NCI-H1930 (cell line): ENCODE data around the gene SNX30.
A peak's percentile ranks its signal among the peaks of the same experiment; 100 is the strongest.

Source experiments
- DNase-seq, 2 experiments: peaks; one replicate each; lab custom pipeline; 2025; lab: John Stamatoyannopoulos, UW

SNX30 gene

GRCh38 chr9:112783551-112783954 lies 33.0 kb downstream of the SNX30 start:
- no peak for DNase-seq

GRCh38 chr9:112784020-112784785 lies 33.6 kb downstream of the SNX30 start:
- no peak for DNase-seq

- no peak for DNase-seq
Observed at GRCh38 chr9:112785986-112786385, 35.4 kb downstream of the SNX30 start.

- no peak for DNase-seq
Observed at GRCh38 chr9:112786829-112787520, 36.4 kb downstream of the SNX30 start.

DNA sequence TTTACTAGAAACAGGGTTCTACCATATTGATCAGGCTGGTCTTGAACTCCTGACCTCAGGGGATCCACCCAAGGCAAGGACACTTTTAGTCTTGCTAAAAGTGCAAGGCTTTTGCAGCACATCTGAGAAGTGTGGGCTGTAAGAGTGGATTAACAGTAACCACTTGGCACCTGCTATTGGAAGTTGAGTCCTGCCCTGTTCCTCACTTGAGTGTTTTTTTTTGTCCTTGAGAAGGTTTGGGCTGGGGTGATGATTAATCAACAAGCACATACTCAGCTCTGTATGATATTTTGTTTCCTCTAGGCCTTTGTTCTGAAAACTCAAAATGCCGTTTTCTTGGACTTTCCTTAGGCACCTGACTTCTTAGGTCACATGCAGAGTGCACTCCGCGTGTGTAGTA lies 37.4 kb downstream of the SNX30 start:
- DNase-seq = no peak

DNA sequence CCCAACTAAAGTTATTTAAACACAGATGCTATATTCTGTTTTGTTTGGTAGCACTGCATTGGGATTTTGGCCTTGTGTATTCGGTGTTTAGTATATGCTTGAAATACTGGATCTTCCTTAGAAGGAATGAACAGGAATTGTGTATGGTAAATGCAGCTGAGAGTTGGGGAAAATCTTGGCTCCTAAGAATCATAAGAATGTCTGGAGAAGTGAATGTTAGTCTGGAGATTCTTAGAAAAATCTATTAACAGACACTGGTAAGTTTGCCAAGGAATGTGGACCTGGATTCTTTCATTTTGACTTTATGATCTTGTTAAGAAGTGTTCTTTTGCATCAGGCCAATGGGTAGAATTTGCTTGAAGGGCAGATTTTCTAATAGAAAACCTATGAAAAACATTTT lies 38.9 kb downstream of the SNX30 start:
- no peak for DNase-seq

DNA sequence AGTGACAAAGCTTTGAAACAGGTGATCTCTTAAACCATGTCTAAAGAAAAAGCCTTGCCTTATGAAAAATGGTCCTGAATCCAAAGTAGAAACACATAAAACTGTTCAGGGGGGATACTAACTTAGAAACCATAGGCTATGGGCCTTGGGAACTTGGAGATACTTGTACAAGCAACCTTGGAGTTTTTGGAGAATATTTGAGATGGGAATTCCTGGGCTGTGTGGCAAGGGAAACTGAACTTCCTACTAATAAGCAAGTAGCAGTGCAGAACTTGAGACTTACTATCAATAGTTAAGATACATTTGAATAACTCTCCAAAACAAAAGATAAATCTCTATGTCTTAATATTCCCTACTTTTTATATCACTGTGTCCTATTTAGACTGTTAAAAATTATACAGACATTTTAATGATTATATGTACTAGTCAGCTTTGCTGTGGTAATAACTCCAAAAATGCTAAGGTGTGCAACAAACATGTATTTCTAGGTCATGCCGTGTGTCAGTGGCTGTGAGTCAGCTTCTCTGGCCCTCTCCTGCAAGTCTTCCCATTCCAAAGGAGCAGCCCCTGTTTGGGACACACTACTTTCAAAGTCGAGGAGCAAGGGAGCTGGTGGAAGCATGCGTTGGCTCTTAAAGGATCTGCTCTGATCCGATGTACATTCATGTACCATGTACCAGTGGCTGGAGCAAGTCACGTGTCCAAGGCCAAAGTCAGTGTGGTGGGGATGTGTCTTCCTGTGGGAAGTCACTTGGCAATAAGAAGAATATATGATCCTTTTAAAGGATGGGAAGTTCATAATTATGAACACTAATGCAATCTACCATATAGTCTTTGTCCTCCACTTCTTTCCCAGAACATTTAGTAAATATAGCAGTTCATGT lies 39.6 kb downstream of the SNX30 start:
- DNase-seq = no peak

DNA sequence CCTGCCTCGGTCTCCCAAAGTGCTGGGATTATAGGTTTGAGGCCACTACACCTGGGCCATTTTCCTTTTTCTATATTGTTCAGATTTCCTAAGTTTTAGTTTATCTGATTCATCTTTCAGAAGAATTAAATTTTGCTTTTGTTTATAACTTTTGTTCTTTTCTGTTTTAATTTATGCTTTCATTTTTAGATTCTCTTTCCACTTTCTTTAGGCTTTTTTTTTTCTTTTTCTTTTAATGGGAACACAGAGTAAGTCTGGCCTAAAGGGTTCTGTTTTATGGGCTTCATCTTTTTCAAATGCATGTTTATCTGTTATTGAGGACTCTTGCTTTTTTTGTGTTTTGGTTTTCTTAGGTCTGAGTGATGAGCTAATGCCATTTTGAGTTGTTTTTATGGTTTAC lies 42.1 kb downstream of the SNX30 start:
- DNase-seq = no peak

DNA sequence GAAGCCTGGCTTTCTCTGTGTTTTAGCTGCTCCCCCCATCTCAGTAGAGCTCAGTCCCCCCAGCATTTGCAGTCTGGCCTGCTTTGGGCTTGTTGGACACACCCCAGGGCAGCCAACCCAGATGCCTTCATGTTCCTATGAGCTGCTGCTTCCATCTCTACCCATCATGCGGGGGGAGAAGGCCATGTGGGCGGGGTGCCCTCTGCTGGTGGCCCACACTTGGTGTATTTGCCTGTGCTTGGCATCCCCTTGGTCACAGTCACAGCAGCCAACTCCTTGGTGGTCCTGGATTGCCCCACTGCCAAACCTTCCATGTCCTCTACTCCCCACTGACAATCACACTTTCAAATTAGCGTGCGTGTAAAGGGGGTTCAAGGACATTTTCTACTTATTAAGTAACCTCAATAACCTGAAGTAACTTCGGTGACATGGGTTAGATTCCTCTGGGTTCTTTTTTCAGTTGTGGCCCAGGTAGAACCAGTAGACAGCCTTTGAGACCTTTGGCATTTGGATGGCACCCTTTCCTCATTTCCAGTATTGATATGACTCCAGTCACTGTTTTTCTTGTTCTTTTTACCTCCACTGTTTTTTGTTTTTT lies 42.8 kb downstream of the SNX30 start:
- DNase-seq = peak; percentile 5 to 29

GRCh38 chr9:112794731-112795130 lies 44.2 kb downstream of the SNX30 start:
- no peak for DNase-seq

GRCh38 chr9:112795921-112796320 lies 45.4 kb downstream of the SNX30 start:
- DNase-seq = no peak

DNA sequence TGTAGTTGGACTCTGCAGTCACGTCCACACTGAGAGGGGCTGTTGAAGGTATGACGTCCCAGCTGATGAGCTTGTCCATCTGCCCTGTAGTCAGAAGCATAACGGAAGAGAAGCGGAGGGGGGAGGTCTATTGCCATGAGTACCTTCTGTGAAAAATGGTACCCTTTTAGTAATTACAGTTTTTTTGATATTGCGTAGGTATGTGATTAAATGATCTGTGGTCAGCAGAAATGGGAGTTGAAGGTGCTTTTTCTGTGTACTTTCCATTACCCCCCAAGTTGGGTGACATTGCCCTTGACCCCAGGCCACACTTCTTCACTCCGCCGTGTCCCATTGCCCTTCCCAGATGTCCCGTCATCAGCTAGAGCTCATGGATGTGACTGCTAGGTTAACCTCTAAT lies 45.9 kb downstream of the SNX30 start:
- no peak for DNase-seq

GRCh38 chr9:112809351-112809848 lies 58.8 kb downstream of the SNX30 start:
- DNase-seq = no peak

DNA sequence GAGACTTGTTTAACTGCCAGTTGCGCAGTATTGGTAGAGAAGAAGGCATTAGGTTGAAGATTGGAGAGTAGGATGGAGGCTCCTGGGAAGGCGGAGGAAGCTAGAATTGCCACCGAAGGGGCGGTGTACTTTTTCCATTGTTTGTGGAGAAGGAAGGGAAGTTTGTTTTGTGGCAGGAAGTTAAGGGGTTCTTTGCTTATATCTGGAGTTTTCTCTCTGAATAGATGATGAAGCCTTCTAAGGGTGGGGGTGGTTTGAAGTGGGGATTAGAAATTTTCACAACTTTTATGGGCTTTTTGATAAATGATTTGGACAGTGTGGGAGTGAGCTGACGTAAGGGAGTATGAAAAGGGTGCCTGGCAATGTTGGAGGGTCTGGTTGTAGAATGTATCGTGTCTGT lies 59.3 kb downstream of the SNX30 start:
- no peak for DNase-seq

- DNase-seq = no peak
Observed at GRCh38 chr9:112810696-112811490, 60.3 kb downstream of the SNX30 start.

DNA sequence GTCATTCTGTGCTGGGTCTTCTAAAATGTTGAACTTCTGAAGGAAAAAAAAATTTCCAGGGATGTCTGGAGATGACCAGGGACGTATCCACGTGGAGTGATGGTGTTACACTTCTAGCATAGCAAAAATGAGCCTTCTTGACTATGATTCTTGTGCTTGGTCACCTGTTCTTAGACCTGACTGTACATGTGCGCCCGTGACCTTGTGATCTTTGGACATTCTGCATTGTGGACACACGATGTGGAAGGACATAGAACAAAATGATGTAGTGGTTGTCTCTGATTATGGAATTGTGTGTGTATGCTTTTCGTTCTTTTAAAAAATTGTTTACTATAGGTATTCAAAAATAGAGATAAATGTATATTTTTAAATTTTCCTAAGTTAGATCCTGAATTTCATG lies 61.0 kb downstream of the SNX30 start:
- no peak for DNase-seq

GRCh38 chr9:112815868-112816267 lies 65.3 kb downstream of the SNX30 start:
- DNase-seq = no peak

DNA sequence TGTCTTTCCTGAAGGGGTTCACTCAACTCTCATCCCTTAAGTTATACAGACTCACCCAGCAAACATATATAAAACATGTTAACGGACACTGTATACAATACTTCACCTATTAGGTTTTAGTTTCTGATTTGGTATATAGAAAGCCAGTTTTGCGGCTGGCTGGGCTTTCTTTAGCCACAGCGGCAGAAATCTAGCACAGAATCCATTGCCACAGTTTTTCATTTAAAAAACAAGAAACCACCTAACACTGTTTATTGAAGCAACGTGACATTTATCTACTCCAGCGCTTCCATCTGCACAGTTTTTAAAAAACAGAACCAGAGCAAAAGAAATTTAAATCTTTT lies 67.3 kb downstream of the SNX30 start:
- no peak for DNase-seq

- DNase-seq = no peak
Observed at GRCh38 chr9:112819635-112820496, 69.3 kb downstream of the SNX30 start.

DNA sequence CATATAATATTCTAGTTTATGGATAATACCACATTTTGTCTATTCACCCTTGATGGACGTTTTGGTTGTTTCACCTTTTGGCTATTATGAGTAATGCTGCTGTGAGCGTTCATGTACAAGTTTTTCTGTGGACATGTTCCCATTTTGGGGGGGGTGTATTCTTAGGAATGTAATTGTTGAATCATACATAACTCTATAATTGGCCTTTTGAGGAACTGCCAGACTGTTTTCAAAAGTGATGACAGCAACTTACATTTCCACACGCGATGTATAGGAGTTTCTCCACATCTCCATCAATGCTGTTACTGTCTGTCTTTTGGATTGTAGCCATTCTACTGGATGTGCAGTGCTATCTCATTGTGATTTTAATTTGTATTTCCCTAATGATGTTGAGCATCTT lies 70.3 kb downstream of the SNX30 start:
- no peak for DNase-seq
